ENCODE results near the gene PIEZO1. TPM values are rescaled to one million over a fixed set of nuclear protein-coding genes. Genes with fewer than 3 reads are reported as not detected.

The PIEZO1 gene
- total RNA-seq, 1 experiment from 2014 or later = 71.1 TPM

- Histone ChIP-seq H3K9ac (ENCODE audit: extremely low read depth, insufficient read length, low read length) (no peak overlapping the region), H3K79me1 (ENCODE audit: insufficient read depth, low read depth, low read length, poor library complexity, severe bottlenecking) (peaks cover 7% of the 10 kb centered on the region), H3K18ac (ENCODE audit: insufficient read length, low read depth, low read length) (no peak overlapping the region), H4K5ac (ENCODE audit: insufficient read length, low read depth, low read length) (no peak overlapping the region), H2BK12ac (ENCODE audit: insufficient read length, low read depth, low read length) (no peak overlapping the region), H3K9me3 (ENCODE audit: control insufficient read depth, low read depth, low read length) (no peaks in the 10 kb centered on the region), H3K4me1 (ENCODE audit: insufficient read depth, low read length) (no peaks in the 10 kb centered on the region; the same call in 1 of the 2 replicates), H4K8ac (replicated peaks; ENCODE audit: insufficient read length, low read depth, low read length) (no peak overlapping the region), H3K56ac (ENCODE audit: insufficient read length, low read depth, low read length) (no peak overlapping the region), H3K23ac (ENCODE audit: insufficient read length, low read depth, low read length) (no peak overlapping the region), H2BK5ac (ENCODE audit: insufficient read length, low read length) (no peak overlapping the region), H3K4me2 (ENCODE audit: insufficient read depth, insufficient read length, low read length) (no peak overlapping the region), H3K79me2 (ENCODE audit: insufficient read depth, low read length) (peaks cover 3% of the 10 kb centered on the region; the same call in 1 of the 2 replicates), H2AK5ac (ENCODE audit: insufficient read length, low read length) (no peak overlapping the region), H4K91ac (ENCODE audit: insufficient read length, low read depth, low read length) (no peak overlapping the region), H3K4ac (ENCODE audit: low read depth, low read length) (no peak overlapping the region), H3K23me2 (ENCODE audit: insufficient read length, low read depth, low read length, poor library complexity, severe bottlenecking) (peaks cover 6% of the 10 kb centered on the region), H3K27me3 (ENCODE audit: insufficient read depth, low read length) (no peaks in the 10 kb centered on the region), H4K20me1 (ENCODE audit: control insufficient read depth, insufficient read depth, insufficient read length) (no peaks in the 10 kb centered on the region), H3K14ac (ENCODE audit: insufficient read depth, low read length) (no peak overlapping the region), H2BK15ac (ENCODE audit: low read depth, low read length) (no peak overlapping the region), H3K27ac (ENCODE audit: insufficient read length, low read depth, low read length) (no peak overlapping the region), H2AFZ (ENCODE audit: low read length) (no peak overlapping the region), H2BK20ac (ENCODE audit: low read depth, low read length, poor library complexity, severe bottlenecking) (no peak overlapping the region), H2BK120ac (ENCODE audit: low read depth, low read length, poor library complexity, severe bottlenecking) (no peak overlapping the region), H3T11ph (ENCODE audit: low read length) (no peak overlapping the region)
- Mint-ChIP-seq H3K36me3 (ENCODE audit: insufficient read depth in 1 of 3, low read depth in 3 of 3) (peaks cover 2 to 14% (median 12%) of the 10 kb centered on the region in 3 experiments; a peak in 5 of 7 replicates), H3K4me3 (no peak overlapping the region), H3K27me3 (ENCODE audit: low read depth) (no peaks in the 10 kb centered on the region), H3K4me1 (peaks cover 8 to 9% of the 10 kb centered on the region in 2 experiments), H3K27ac (no peak overlapping the region), H3K9me3 (no peaks in the 10 kb centered on the region)
- no peak for TF ChIP-seq CTCF (conservative IDR thresholded peaks at IDR 0.05)
- no peak for DNase-seq
- no CpG with 5 or more reads among the region's 30 CpGs for WGBS (ENCODE audit: extremely low coverage, insufficient read length, low lambda C conversion rate)
These were observed 83.2 kb downstream of the PIEZO1 start for GRCh38 chr16:88701581-88702370.
